ENCODE measurements around the gene SGSM2. TPM values are rescaled to one million over a fixed set of nuclear protein-coding genes. Genes with fewer than 3 reads are reported as not detected.

Gene SGSM2
- total and polyA plus RNA-seq, 2 donors = 37.6 to 61.1 TPM

- Histone ChIP-seq H3K27ac (ENCODE audit: low read depth) (no peak overlapping the region), H3K36me3 (ENCODE audit: insufficient read depth) (no peaks in the 10 kb centered on the region), H3K4me3 (ENCODE audit: low read depth, low read length) (no peak overlapping the region), H3K4me1 (ENCODE audit: insufficient read depth) (no peaks in the 10 kb centered on the region)
- 54% methylated on average over 11 of the region's 11 CpGs for WGBS
- DNase-seq (ENCODE audit: extremely low spot score) = no peak
Measured at GRCh38 chr17:2347805-2348685, 10.7 kb downstream of the SGSM2 start.

- DNase-seq (ENCODE audit: extremely low spot score) = no peak
- no peaks in the 10 kb centered on the region for H3K4me1 ChIP-seq (ENCODE audit: insufficient read depth)
- H3K4me3 ChIP-seq (ENCODE audit: low read depth, low read length) = no peak overlapping the region
- H3K36me3 ChIP-seq (ENCODE audit: insufficient read depth) = no peaks in the 10 kb centered on the region
- no peak overlapping the region for H3K27ac ChIP-seq (ENCODE audit: low read depth)
- 96% methylated on average over 6 of the region's 6 CpGs for WGBS
Measured at GRCh38 chr17:2351269-2351668, 14.0 kb downstream of the SGSM2 start.

GRCh38 chr17:2354311-2354710 is 17.0 kb downstream of the SGSM2 start:
- 93% methylated on average over 8 of the region's 8 CpGs for WGBS
- no peak overlapping the region for H3K4me3 ChIP-seq (ENCODE audit: low read depth, low read length)

GRCh38 chr17:2357237-2357636 is 19.9 kb downstream of the SGSM2 start:
- H3K36me3 ChIP-seq (ENCODE audit: insufficient read depth) = no peaks in the 10 kb centered on the region
- no peak for DNase-seq (ENCODE audit: extremely low spot score)
- no peaks in the 10 kb centered on the region for H3K4me1 ChIP-seq (ENCODE audit: insufficient read depth)
- H3K4me3 ChIP-seq (ENCODE audit: low read depth, low read length) = no peak overlapping the region
- WGBS = over 99% methylated on average over 4 of the region's 4 CpGs
- no peak overlapping the region for H3K27ac ChIP-seq (ENCODE audit: low read depth)

More at GRCh38 chr17:2354311-2354710, 17.0 kb downstream of the SGSM2 start:
- H3K4me1 ChIP-seq (ENCODE audit: insufficient read depth) = no peaks in the 10 kb centered on the region
- no peaks in the 10 kb centered on the region for H3K36me3 ChIP-seq (ENCODE audit: insufficient read depth)
- no peak for DNase-seq (ENCODE audit: extremely low spot score)
- H3K27ac ChIP-seq (ENCODE audit: low read depth) = no peak overlapping the region

GRCh38 chr17:2357931-2358434 is 20.7 kb downstream of the SGSM2 start:
- WGBS = 90% methylated on average over 10 of the region's 10 CpGs
- H3K4me3 ChIP-seq (ENCODE audit: low read depth, low read length) = no peak overlapping the region
- DNase-seq (ENCODE audit: extremely low spot score) = no peak
- H3K4me1 ChIP-seq (ENCODE audit: insufficient read depth) = no peaks in the 10 kb centered on the region
- no peak overlapping the region for H3K27ac ChIP-seq (ENCODE audit: low read depth)
- no peaks in the 10 kb centered on the region for H3K36me3 ChIP-seq (ENCODE audit: insufficient read depth)

GRCh38 chr17:2361010-2361760 is 23.9 kb downstream of the SGSM2 start:
- Histone ChIP-seq H3K36me3 (ENCODE audit: insufficient read depth) (no peaks in the 10 kb centered on the region), H3K27ac (ENCODE audit: low read depth) (no peak overlapping the region), H3K4me3 (ENCODE audit: low read depth, low read length) (no peak overlapping the region), H3K4me1 (ENCODE audit: insufficient read depth) (no peaks in the 10 kb centered on the region)
- 80% methylated on average over 21 of the region's 21 CpGs for WGBS
- no peak for DNase-seq (ENCODE audit: extremely low spot score)

- WGBS = 97% methylated on average over 20 of the region's 20 CpGs
- no peaks in the 10 kb centered on the region for H3K36me3 ChIP-seq (ENCODE audit: insufficient read depth)
Measured at GRCh38 chr17:2362016-2362415, 24.7 kb downstream of the SGSM2 start.

GRCh38 chr17:2362416-2362815 is 25.1 kb downstream of the SGSM2 start:
- WGBS = 89% methylated on average over 19 of the region's 19 CpGs
- no peaks in the 10 kb centered on the region for H3K36me3 ChIP-seq (ENCODE audit: insufficient read depth)
- no peaks in the 10 kb centered on the region for H3K4me1 ChIP-seq (ENCODE audit: insufficient read depth)
- DNase-seq (ENCODE audit: extremely low spot score) = no peak
- H3K4me3 ChIP-seq (ENCODE audit: low read depth, low read length) = no peak overlapping the region
- H3K27ac ChIP-seq (ENCODE audit: low read depth) = no peak overlapping the region

More at GRCh38 chr17:2362016-2362415, 24.7 kb downstream of the SGSM2 start:
- Histone ChIP-seq H3K4me1 (ENCODE audit: insufficient read depth) (no peaks in the 10 kb centered on the region), H3K4me3 (ENCODE audit: low read depth, low read length) (no peak overlapping the region), H3K27ac (ENCODE audit: low read depth) (no peak overlapping the region)
- no peak for DNase-seq (ENCODE audit: extremely low spot score)

GRCh38 chr17:2362881-2363280 is 25.6 kb downstream of the SGSM2 start:
- Histone ChIP-seq H3K27ac (ENCODE audit: low read depth) (no peak overlapping the region), H3K4me1 (ENCODE audit: insufficient read depth) (no peaks in the 10 kb centered on the region), H3K4me3 (ENCODE audit: low read depth, low read length) (no peak overlapping the region), H3K36me3 (ENCODE audit: insufficient read depth) (no peaks in the 10 kb centered on the region)
- WGBS = 98% methylated on average over 14 of the region's 14 CpGs
- DNase-seq (ENCODE audit: extremely low spot score) = no peak

- Histone ChIP-seq H3K4me3 (ENCODE audit: low read depth, low read length) (no peak overlapping the region), H3K36me3 (ENCODE audit: insufficient read depth) (no peaks in the 10 kb centered on the region), H3K27ac (ENCODE audit: low read depth) (no peak overlapping the region), H3K4me1 (ENCODE audit: insufficient read depth) (no peaks in the 10 kb centered on the region)
- 95% methylated on average over 21 of the region's 21 CpGs for WGBS
- no peak for DNase-seq (ENCODE audit: extremely low spot score)
Measured at GRCh38 chr17:2363318-2363717, 26.0 kb downstream of the SGSM2 start.

GRCh38 chr17:2363851-2364762 is 26.8 kb downstream of the SGSM2 start:
- 72% methylated on average over 26 of the region's 26 CpGs for WGBS
- Histone ChIP-seq H3K27ac (ENCODE audit: low read depth) (no peak overlapping the region), H3K36me3 (ENCODE audit: insufficient read depth) (no peaks in the 10 kb centered on the region), H3K4me1 (ENCODE audit: insufficient read depth) (no peaks in the 10 kb centered on the region), H3K4me3 (ENCODE audit: low read depth, low read length) (no peak overlapping the region)
- no peak for DNase-seq (ENCODE audit: extremely low spot score)

- no peaks in the 10 kb centered on the region for H3K4me1 ChIP-seq (ENCODE audit: insufficient read depth)
- no peaks in the 10 kb centered on the region for H3K36me3 ChIP-seq (ENCODE audit: insufficient read depth)
- WGBS = 89% methylated on average over 12 of the region's 12 CpGs
- no peak overlapping the region for H3K27ac ChIP-seq (ENCODE audit: low read depth)
- no peak for DNase-seq (ENCODE audit: extremely low spot score)
- H3K4me3 ChIP-seq (ENCODE audit: low read depth, low read length) = no peak overlapping the region
Measured at GRCh38 chr17:2364763-2365116, 27.4 kb downstream of the SGSM2 start.

GRCh38 chr17:2365132-2365531 is 27.8 kb downstream of the SGSM2 start:
- 93% methylated on average over 20 of the region's 20 CpGs for WGBS
- Histone ChIP-seq H3K27ac (ENCODE audit: low read depth) (no peak overlapping the region), H3K4me3 (ENCODE audit: low read depth, low read length) (no peak overlapping the region), H3K4me1 (ENCODE audit: insufficient read depth) (no peaks in the 10 kb centered on the region), H3K36me3 (ENCODE audit: insufficient read depth) (no peaks in the 10 kb centered on the region)
- DNase-seq (ENCODE audit: extremely low spot score) = no peak

Measured in urinary bladder (tissue), 4 donors.